GM20431 (cell line): Measurements from ENCODE around the gene PSMA8.
"Not testable (repeated sequence)": the region's sequence is repeated elsewhere in the genome, so short reads cannot be mapped to it uniquely, and the experiment has no call there.

Experiments used
- in situ Hi-C: fragments of 300-500 bp; cut with MseI, MboI; formaldehyde crosslinking; loops from one replicate; pipeline ENCODE4 v1.15.0; 2020; ENCODE audit warnings: low sequenced_read_pairs; ENCODE audit not compliant: unreplicated experiment

PSMA8 gene

GRCh38 chr18:26228562-26229260 lies 95.0 kb downstream of the PSMA8 start:
- in situ Hi-C loops: no loop called here

GRCh38 chr18:26230497-26230896 lies 96.8 kb downstream of the PSMA8 start:
- in situ Hi-C loops: no loop called here

GRCh38 chr18:26233208-26233607 lies 99.5 kb downstream of the PSMA8 start:
- in situ Hi-C loops: no loop called here

GRCh38 chr18:26237363-26237762 lies 103.7 kb downstream of the PSMA8 start:
- in situ Hi-C loops: not testable (repeated sequence)

- in situ Hi-C loops: not testable (repeated sequence)
These were observed 105.0 kb downstream of the PSMA8 start for GRCh38 chr18:26238718-26239117.

GRCh38 chr18:26242392-26242791 lies 108.7 kb downstream of the PSMA8 start:
- in situ Hi-C loops: not testable (repeated sequence)
